ENCODE measurements around the gene SLC27A5.

The SLC27A5 gene

DNA sequence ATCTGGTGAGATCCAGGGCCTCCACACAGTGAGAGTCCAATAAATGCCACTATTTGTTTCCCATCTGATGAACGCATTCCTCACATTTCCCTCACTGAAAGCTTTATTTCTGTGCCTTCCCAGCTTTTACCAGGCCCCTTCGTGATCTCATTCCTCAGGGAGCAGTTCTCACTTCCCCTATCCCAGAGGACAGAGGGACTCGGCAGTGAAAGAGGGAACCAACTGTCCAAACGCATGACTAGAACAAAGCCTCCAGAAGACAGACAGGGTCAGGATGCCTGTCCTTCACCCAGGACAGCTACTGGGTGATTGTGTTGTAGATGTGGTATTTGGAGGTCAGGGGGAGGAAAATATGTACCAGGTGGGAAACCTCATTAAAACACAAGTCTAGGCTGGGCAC lies 9.9 kb upstream of the SLC27A5 start:
- Histone ChIP-seq H3K4me3 (ENCODE audit: low read length) (no peak overlapping the region), H2AFZ (ENCODE audit: low read depth, low read length) (no peak overlapping the region), H3K36me3 (ENCODE audit: insufficient read depth, low read length) (peaks cover 10% of the 10 kb centered on the region), H3K4me1 (ENCODE audit: insufficient read depth, low read length) (peaks cover 9% of the 10 kb centered on the region), H3K9me3 (ENCODE audit: low read length) (no peaks in the 10 kb centered on the region), H3K27me3 (ENCODE audit: insufficient read depth, low read length) (peaks cover 4% of the 10 kb centered on the region)

DNA sequence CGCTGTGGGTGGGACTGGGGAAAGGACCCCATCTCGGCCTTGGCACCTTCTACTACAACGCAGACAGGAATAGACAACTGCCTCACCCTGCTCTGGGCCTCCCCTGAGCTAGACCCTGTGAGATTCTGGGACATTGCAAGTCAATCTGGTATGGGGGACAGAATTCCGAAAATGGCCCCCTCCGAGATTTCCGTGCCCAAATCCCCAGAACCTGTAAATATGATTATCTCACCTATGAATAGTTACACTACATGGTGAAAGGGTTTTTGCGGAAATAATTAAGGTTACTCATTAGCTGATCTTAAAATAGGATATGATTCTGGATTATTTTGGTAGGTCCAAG lies 8.4 kb upstream of the SLC27A5 start:
- Histone ChIP-seq H3K36me3 (ENCODE audit: insufficient read depth, low read length) (peaks cover 18% of the 10 kb centered on the region), H3K9me3 (ENCODE audit: low read length) (no peaks in the 10 kb centered on the region), H3K4me3 (ENCODE audit: low read length) (peak overlapping the region; percentile 64), H3K27me3 (ENCODE audit: insufficient read depth, low read length) (peaks cover 3% of the 10 kb centered on the region), H3K4me1 (ENCODE audit: insufficient read depth, low read length) (peaks cover 9% of the 10 kb centered on the region), H2AFZ (ENCODE audit: low read depth, low read length) (peak overlapping the region; percentile 41)

DNA sequence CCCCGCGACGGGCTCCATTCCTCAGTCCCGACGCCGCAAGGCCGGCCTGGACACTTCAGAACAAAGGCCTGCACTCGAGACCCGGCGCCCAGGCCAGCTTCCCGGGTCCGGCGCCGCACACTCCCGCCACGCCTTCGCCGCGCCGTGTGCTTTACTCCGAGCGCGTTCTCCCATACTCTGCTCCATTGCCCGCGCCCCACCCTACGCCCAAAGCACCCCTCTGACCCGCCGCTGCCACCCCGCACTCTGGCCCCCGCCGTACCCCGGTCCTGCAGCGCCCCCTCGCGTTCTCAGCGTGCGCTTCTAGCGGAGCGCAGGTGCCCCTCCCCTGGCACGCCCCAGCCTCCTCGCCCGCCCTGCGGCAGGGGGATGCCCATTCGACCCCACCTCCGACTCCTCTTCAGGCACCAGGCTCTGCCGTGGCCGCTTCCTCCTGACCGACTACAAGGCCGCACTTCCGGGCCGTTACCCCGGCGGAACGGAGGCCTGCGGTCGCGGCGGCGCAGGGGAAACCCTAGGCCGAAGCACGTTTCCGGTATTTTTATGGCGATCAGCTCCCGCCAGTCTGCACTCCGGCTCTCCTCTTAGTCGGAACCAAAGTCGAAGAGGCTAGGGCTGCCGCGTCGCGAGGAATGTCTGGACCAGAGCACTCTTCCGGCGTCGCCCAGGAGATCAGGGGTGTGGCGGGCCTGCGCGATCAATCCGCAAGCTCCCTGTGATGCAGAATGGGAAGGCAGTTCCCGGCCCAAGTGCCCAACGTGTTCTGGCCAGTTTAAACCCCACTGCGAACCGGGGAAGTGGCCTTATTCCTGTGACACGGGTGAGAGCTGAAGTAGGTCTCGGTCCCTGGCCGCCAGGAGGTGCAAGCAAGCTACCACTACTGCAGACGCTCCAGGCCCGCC lies 7.8 kb upstream of the SLC27A5 start, which contains the start of gene ZBTB45:
TSS of gene ZBTB45 (minus strand) at position 456 of the 902 bp plus-strand sequence. CDS start 2,137 bp downstream, outside the sequence.
- H3K9me3 ChIP-seq (ENCODE audit: low read length) = peaks cover 2% of the 10 kb centered on the region
- peaks cover 21% of the 10 kb centered on the region for H3K36me3 ChIP-seq (ENCODE audit: insufficient read depth, low read length)
- H3K4me3 ChIP-seq (ENCODE audit: low read length) = peak within 1 kb of the TSS; percentile 64
- peaks cover 9% of the 10 kb centered on the region for H3K4me1 ChIP-seq (ENCODE audit: insufficient read depth, low read length)
- no peaks in the 10 kb centered on the region for H3K27me3 ChIP-seq (ENCODE audit: insufficient read depth, low read length)
- H2AFZ ChIP-seq (ENCODE audit: low read depth, low read length) = peak within 1 kb of the TSS; percentile 57

DNA sequence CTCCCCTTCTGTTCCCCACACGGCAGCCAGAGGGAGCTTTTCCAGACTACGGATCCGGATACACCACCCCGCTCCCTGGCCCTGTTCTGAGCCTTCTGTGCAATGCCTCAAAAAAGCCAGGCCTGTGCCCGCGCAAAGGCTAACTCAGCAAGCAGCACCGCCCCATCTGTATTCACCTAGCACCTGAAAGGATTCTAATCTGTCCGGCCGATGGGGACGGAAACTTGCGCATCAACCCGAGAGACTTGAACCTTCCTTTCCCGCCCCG lies 7.2 kb upstream of the SLC27A5 start:
- Histone ChIP-seq H3K36me3 (ENCODE audit: insufficient read depth, low read length) (peaks cover 25% of the 10 kb centered on the region), H3K9me3 (ENCODE audit: low read length) (peaks cover 2% of the 10 kb centered on the region), H2AFZ (ENCODE audit: low read depth, low read length) (peak overlapping the region; percentile 57), H3K27me3 (ENCODE audit: insufficient read depth, low read length) (no peaks in the 10 kb centered on the region), H3K4me3 (ENCODE audit: low read length) (peak overlapping the region; percentile 64), H3K4me1 (ENCODE audit: insufficient read depth, low read length) (peaks cover 9% of the 10 kb centered on the region)

DNA sequence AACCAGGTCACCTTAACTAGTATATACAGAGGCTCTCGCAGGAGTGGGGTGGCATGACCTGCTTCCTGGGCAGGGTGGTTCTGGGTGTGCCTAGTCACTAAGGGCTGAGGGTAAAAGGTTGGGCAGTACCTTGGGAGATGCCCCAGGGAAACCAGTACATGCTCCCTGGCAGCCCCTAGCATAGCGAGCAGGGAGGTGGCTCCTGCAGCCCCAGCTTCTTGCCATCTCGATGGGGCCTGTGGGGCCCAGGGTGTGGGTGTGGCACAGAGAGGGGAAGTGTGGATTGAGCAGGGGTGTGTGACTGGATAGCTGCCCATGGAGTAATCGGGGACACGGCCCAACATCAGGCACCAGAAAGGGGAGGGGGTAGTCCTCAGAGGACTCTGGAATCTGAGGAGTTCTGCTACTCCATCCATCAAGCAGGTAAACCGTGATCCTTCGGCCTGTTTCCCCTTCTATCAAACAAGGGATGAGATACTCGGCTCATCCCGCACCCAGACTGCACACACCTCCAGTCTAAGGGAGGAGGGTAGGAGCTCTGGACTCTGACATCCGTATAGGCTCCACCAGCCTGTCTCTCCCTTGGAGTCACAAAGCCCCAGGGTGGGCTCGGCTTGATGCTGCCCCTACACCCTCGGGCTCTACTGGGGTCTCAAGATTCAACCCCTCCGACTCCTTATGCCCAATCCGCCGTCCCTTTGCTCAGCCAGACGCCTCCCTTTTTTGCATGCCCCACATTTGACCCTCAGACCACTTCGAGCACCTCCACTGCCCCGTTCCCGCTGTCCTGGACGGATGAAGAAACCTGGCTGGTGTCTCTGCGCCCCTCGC lies 6.7 kb upstream of the SLC27A5 start:
- Histone ChIP-seq H3K4me3 (ENCODE audit: low read length) (peak overlapping the region; percentile 64), H2AFZ (ENCODE audit: low read depth, low read length) (no peak overlapping the region)

DNA sequence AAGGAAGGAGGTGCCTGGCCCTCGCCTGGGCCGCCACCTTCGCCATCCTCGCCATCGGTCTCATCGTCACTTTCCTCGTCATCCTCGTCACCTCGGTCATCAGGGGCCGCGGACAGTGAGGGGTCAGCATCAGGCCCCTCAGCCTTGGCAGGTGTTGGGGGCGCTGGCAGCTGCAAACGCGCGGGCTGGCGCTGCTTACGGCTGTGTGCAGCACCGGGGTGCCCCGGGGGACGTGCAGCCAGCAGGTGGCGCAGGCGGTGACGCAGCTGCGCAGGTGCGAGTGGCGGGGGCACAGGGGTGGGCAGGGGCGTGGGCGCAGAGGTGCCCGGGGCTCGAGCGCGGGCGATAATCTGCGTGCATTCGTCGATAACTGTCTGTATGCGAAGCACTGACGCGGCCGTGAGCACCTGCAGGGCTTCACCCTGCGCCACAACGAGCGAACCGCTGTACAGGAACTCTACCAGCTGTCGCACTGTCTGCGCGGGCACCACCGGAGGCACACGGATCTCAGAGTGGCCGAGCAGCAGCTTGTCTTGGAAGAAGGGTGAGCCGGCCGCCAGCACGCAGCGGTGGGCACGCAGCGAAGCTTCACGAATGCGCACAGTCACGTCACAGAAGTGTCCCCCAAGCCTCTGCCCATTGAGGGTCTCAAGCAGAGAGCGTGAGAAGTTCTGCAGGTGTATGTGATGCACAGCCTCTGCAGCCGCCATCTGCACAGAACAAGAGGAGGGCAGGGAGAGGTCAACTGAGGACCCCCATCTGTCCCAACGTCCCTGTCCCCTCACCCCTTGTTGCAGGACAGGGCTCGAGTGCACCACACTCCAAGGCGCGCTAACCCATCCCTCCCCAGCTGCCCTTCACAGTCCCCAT lies 5.4 kb upstream of the SLC27A5 start:
- Histone ChIP-seq H3K36me3 (ENCODE audit: insufficient read depth, low read length) (peaks cover 37% of the 10 kb centered on the region), H2AFZ (ENCODE audit: low read depth, low read length) (no peak overlapping the region), H3K4me1 (ENCODE audit: insufficient read depth, low read length) (peaks cover 9% of the 10 kb centered on the region), H3K4me3 (ENCODE audit: low read length) (no peak overlapping the region), H3K27me3 (ENCODE audit: insufficient read depth, low read length) (no peaks in the 10 kb centered on the region), H3K9me3 (ENCODE audit: low read length) (peaks cover 2% of the 10 kb centered on the region)

More for the DNA sequence above, 6.7 kb upstream of the SLC27A5 start:
- H3K27me3 ChIP-seq (ENCODE audit: insufficient read depth, low read length) = no peaks in the 10 kb centered on the region
- peaks cover 2% of the 10 kb centered on the region for H3K9me3 ChIP-seq (ENCODE audit: low read length)
- H3K36me3 ChIP-seq (ENCODE audit: insufficient read depth, low read length) = peaks cover 30% of the 10 kb centered on the region
- H3K4me1 ChIP-seq (ENCODE audit: insufficient read depth, low read length) = peaks cover 9% of the 10 kb centered on the region

DNA sequence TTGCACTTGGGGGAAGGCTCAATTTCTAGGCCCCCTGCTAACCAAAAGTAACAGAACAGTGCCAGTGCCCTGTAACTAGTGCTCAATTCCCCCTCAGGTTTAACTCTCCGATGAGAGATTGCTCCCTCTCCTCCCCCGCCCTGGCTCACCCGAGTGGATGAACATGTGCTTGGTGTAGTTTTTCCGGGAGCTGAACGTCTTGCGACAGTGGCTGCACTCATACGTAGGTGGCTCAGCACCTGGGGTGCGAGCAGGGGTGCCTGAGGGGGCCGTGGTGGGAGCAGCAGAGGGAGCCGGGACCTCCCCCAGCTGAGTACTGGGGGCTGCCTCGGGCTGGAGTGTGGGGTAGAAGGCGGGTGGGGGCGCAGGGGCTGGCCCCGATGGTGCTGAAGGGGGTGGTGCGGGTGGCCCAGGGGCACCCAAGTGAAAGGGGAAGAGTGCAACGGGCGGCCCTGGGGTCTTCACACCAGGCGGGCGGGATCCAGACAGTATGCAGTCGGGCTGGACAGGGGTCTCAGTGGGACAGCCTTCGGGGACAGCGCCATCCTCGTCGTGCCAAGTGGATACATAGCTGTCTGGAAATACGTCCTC lies 4.5 kb upstream of the SLC27A5 start:
- Histone ChIP-seq H2AFZ (ENCODE audit: low read depth, low read length) (no peak overlapping the region), H3K4me3 (ENCODE audit: low read length) (no peak overlapping the region), H3K4me1 (ENCODE audit: insufficient read depth, low read length) (peaks cover 9% of the 10 kb centered on the region), H3K36me3 (ENCODE audit: insufficient read depth, low read length) (peaks cover 37% of the 10 kb centered on the region), H3K27me3 (ENCODE audit: insufficient read depth, low read length) (no peaks in the 10 kb centered on the region), H3K9me3 (ENCODE audit: low read length) (peaks cover 2% of the 10 kb centered on the region)

DNA sequence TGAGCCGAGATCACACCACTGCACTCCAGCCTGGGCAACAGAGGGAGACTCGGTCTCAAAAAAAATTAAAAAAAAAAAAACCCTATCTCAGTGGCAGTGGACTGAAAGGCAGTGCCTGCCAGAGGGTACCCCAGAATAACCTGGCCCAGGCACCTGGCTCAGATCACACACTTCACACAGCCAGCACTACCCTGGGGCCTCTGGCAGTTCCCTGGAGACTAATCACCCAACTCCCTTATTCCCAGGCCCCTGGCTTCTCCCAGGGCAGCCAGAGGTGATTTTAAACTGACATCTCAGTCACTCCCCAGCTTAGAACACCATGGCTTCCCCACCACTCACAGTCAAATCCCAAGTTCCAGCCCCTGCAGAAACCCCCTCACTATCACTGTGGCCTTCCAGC lies 3.5 kb upstream of the SLC27A5 start:
- Histone ChIP-seq H3K27me3 (ENCODE audit: insufficient read depth, low read length) (no peaks in the 10 kb centered on the region), H3K9me3 (ENCODE audit: low read length) (peaks cover 2% of the 10 kb centered on the region), H2AFZ (ENCODE audit: low read depth, low read length) (no peak overlapping the region), H3K36me3 (ENCODE audit: insufficient read depth, low read length) (peaks cover 37% of the 10 kb centered on the region), H3K4me3 (ENCODE audit: low read length) (no peak overlapping the region), H3K4me1 (ENCODE audit: insufficient read depth, low read length) (peaks cover 7% of the 10 kb centered on the region)

DNA sequence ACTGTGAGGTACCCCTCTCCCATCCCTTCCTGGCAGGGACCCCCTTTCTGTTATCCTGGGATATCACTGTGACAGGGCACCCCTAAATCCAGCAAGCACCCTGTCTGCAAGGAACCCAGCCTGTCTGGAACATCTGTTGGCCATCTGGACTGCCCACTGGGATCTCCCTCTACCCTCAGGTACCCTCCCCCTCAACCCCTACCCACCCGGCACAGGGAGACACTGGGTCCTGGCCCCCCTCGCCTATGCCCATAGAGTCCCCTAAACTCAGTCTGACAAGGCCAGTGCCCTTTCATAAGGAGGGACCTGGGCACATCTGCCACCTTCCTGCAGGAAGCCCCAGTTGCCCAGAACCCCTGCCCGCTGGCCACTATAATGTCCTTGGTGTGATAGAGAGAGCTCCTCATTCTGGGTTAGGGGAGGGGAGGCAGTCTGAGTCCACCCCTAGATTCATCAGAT lies 2.8 kb upstream of the SLC27A5 start:
- no peak overlapping the region for H3K4me3 ChIP-seq (ENCODE audit: low read length)
- H3K27me3 ChIP-seq (ENCODE audit: insufficient read depth, low read length) = no peaks in the 10 kb centered on the region
- H3K36me3 ChIP-seq (ENCODE audit: insufficient read depth, low read length) = peaks cover 37% of the 10 kb centered on the region
- H3K4me1 ChIP-seq (ENCODE audit: insufficient read depth, low read length) = peaks cover 7% of the 10 kb centered on the region
- H3K9me3 ChIP-seq (ENCODE audit: low read length) = peaks cover 2% of the 10 kb centered on the region
- H2AFZ ChIP-seq (ENCODE audit: low read depth, low read length) = no peak overlapping the region

DNA sequence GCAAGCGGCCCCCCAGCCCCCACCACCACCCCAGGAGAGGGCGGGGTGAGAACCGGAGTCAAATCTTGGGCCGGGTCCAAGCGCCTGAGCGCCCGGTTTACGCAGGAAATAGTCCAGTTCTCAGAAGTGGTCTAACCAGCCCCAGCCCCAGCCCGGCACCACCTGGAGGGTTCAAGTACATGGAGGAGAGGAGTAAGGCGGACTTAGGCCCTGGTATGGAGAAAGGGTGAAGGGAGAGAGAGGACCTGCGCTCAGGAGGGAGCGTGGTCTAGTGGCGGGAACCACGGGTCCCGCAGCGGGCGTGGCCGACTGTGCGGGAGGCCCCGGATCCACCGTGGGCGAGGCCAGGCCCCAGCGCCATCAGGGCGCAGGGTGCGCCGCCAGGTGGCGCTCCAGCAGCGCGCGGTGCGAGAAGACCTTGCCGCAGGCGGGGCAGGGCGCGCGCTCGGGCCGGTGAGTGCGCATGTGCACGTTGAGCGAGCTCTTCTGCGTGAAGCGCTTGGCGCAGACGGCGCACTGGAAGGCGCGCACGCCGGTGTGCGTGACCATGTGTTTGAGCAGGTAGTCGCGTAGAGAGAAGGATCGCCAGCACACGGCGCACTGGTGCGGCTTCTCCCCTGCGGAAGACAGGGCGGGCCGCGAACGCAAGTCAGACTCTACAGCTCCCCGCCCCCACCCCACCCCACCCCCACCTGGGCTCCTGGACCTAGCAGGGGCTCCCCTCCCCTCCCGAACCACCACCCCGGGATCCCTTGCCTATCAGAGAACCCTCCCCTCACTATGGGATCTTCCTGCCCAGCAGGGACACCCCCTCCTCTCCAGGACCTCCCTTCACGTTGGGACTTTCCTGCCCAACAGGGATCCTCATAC lies 2.1 kb upstream of the SLC27A5 start:
- peaks cover 37% of the 10 kb centered on the region for H3K36me3 ChIP-seq (ENCODE audit: insufficient read depth, low read length)
- no peak overlapping the region for H3K4me3 ChIP-seq (ENCODE audit: low read length)
- no peaks in the 10 kb centered on the region for H3K27me3 ChIP-seq (ENCODE audit: insufficient read depth, low read length)
- H3K4me1 ChIP-seq (ENCODE audit: insufficient read depth, low read length) = peaks cover 7% of the 10 kb centered on the region
- H3K9me3 ChIP-seq (ENCODE audit: low read length) = peaks cover 2% of the 10 kb centered on the region
- no peak overlapping the region for H2AFZ ChIP-seq (ENCODE audit: low read depth, low read length)

DNA sequence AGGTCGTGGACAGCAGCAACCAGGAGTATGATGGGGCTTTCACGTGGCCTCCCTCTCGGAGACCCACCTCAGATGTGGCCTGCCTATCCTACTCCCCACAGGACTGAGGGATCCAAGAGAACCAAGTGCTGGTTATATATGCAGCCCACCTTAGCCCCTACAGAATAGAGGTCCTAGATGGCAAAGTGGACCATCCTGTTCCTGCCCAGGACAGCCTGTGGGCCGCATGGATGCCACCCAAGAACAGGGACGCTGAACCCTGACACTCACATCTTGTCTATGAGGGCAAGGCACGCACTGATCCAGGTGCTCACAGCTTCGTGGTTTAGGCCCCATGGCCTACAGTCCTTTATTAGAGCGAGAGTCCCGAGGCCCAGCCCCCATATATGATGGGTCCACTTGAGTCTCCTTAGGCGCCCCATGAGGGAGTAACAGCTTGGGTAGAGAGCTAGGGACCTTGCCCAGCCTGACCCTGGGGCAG lies 1.5 kb upstream of the SLC27A5 start:
- Histone ChIP-seq H3K4me3 (ENCODE audit: low read length) (no peak overlapping the region), H3K4me1 (ENCODE audit: insufficient read depth, low read length) (peaks cover 4% of the 10 kb centered on the region), H3K27me3 (ENCODE audit: insufficient read depth, low read length) (no peaks in the 10 kb centered on the region), H3K36me3 (ENCODE audit: insufficient read depth, low read length) (peaks cover 37% of the 10 kb centered on the region), H2AFZ (ENCODE audit: low read depth, low read length) (no peak overlapping the region), H3K9me3 (ENCODE audit: low read length) (peaks cover 2% of the 10 kb centered on the region)
